Endothelial cell of umbilical vein (primary cell): ENCODE measurements around the gene FOXP1. TPM values are rescaled to one million over a fixed set of nuclear protein-coding genes. Genes with fewer than 3 reads are reported as not detected.

ENCODE experiments used
- BruUV-seq: library from RNA; stranded (reverse); fragments of 400-500 nt; replicated peaks from 2 replicates; lab custom pipeline; 2021; lab: Mats Ljungman, UMichigan
- CTCF ChIA-PET: fragments of 300-600, 350-600 bp; sonication (Branson Sonifier 250); formaldehyde crosslinking; loops from one replicate; lab custom pipeline; 2021; ENCODE audit warnings: antibody characterized with exemption, inconsistent platforms; lab: Charles Lee
- POLR2A ChIA-PET: fragments of 300-600, 350-600 bp; sonication (Branson Sonifier 250); formaldehyde crosslinking; loops from one replicate; lab custom pipeline; 2021; ENCODE audit warnings: antibody characterized with exemption, inconsistent platforms; lab: Charles Lee
- DNase-seq: peaks from one replicate; pipeline ENCODE4 v3.0.0-alpha.2; 2011; ENCODE audit warnings: low read depth, low spot score
- FAIRE-seq: peaks from 2 replicates; lab custom pipeline; 2011; peaks lifted over from hg19 to GRCh38; lab: Jason Lieb, UNC
- H2AFZ ChIP-seq: 2 replicates; pipeline ENCODE4 v1.6.0; 2012; ENCODE audit warnings: low read depth, low read length, control low read depth, inconsistent platforms
- H3K27ac ChIP-seq: 2 replicates; pipeline ENCODE4 v1.5.1; 2011; ENCODE audit warnings: low read depth, mild to moderate bottlenecking, control low read depth, low read length, moderate library complexity; ENCODE audit not compliant: insufficient read depth
- H3K27me3 ChIP-seq, 2 experiments: 2 replicates each; pipeline versions ENCODE4 v1.6.0 to v1.6.1; 2011; ENCODE audit warnings: low read length in 2 of 2, mixed read lengths in 1 of 2; ENCODE audit not compliant: control insufficient read depth in 2 of 2, insufficient read depth in 2 of 2
- H3K36me3 ChIP-seq, 2 experiments: 2 replicates in 1 of 2; 3 replicates in 1 of 2; pipeline ENCODE4 v1.5.1; 2011; ENCODE audit warnings: low read length in 2 of 2, mild to moderate bottlenecking in 1 of 2, moderate library complexity in 1 of 2; ENCODE audit not compliant: control insufficient read depth in 2 of 2, insufficient read depth in 2 of 2; ENCODE audit errors: extremely low read depth in 1 of 2
- H3K4me1 ChIP-seq: 3 replicates; pipeline ENCODE4 v1.5.1; 2011; ENCODE audit warnings: mild to moderate bottlenecking, low read length; ENCODE audit not compliant: control insufficient read depth, insufficient read depth; ENCODE audit errors: extremely low read depth
- H3K4me2 ChIP-seq: 2 replicates; pipeline ENCODE4 v1.6.1; 2011; ENCODE audit warnings: low read length, control low read depth, mixed read lengths; ENCODE audit not compliant: insufficient read depth
- H3K4me3 ChIP-seq, 3 experiments: fragments of 200-600 bp in 1 of 3; sonication (generic), shearing (Covaris generic) in 1 of 3; replicated peaks in 1 of 3; 2 replicates each; pipeline ENCODE4 v1.5.1; 2011 to 2016; ENCODE audit warnings: control low read depth in 3 of 3, low read length in 3 of 3, mild to moderate bottlenecking in 2 of 3, inconsistent platforms in 1 of 3, low read depth in 1 of 3, moderate library complexity in 1 of 3; ENCODE audit not compliant: insufficient read depth in 1 of 3
- H3K79me2 ChIP-seq: 2 replicates; pipeline ENCODE4 v1.6.0; 2012; ENCODE audit warnings: low read length, inconsistent platforms; ENCODE audit not compliant: control insufficient read depth, insufficient read depth
- H3K9ac ChIP-seq: replicated peaks from 2 replicates; pipeline ENCODE3; 2011; ENCODE audit warnings: low read length, control low read depth; ENCODE audit not compliant: insufficient read depth; ENCODE audit errors: extremely low read depth
- H3K9me1 ChIP-seq: replicated peaks from 3 replicates; pipeline ENCODE4 v1.6.0; 2011; ENCODE audit warnings: mild to moderate bottlenecking, low read length; ENCODE audit not compliant: control insufficient read depth, insufficient read depth; ENCODE audit errors: extremely low read depth
- H3K9me3 ChIP-seq: replicated peaks from 2 replicates; pipeline ENCODE4 v1.5.1; 2012; ENCODE audit warnings: low read length, inconsistent platforms; ENCODE audit not compliant: control insufficient read depth, insufficient read depth
- H4K20me1 ChIP-seq: replicated peaks from 2 replicates; pipeline ENCODE3; 2011; ENCODE audit warnings: mild to moderate bottlenecking, low read length; ENCODE audit not compliant: control insufficient read depth, insufficient read depth; ENCODE audit errors: extremely low read depth
- CTCF ChIP-seq, 2 donors: IDR thresholded peaks; 1 replicate in 1 of 2; 2 replicates in 1 of 2; pipeline ENCODE4 v1.5.1; 2011; ENCODE audit warnings: low read length in 2 of 2, mild to moderate bottlenecking in 2 of 2, moderate library complexity in 2 of 2, control low read depth in 1 of 2, inconsistent platforms in 1 of 2, low read depth in 1 of 2; ENCODE audit not compliant: insufficient read depth in 1 of 2; ENCODE audit errors: extremely low read depth in 1 of 2
- EZH2 ChIP-seq: IDR thresholded peaks from 2 replicates; pipeline ENCODE4 v1.6.1; 2012; ENCODE audit warnings: borderline replicate concordance, low read depth, mild to moderate bottlenecking, moderate library complexity, low read length, inconsistent platforms; ENCODE audit not compliant: severe bottlenecking
- FOS ChIP-seq: IDR thresholded peaks from 2 replicates; pipeline ENCODE4 v1.6.1; 2011; ENCODE audit warnings: mild to moderate bottlenecking, low read length, moderate library complexity, borderline replicate concordance; ENCODE audit not compliant: insufficient read depth
- GATA2 ChIP-seq: IDR thresholded peaks from 2 replicates; pipeline ENCODE4 v1.7.0; 2011; ENCODE audit warnings: low read depth, mild to moderate bottlenecking, moderate library complexity, mixed read lengths, low read length; ENCODE audit not compliant: insufficient read length, insufficient read depth
- JUN ChIP-seq: IDR thresholded peaks from 2 replicates; pipeline ENCODE4 v1.6.1; 2011; ENCODE audit warnings: borderline replicate concordance, low read depth; ENCODE audit not compliant: insufficient read length, insufficient read depth
- MAX ChIP-seq: IDR thresholded peaks from 2 replicates; pipeline ENCODE4 v1.6.1; 2011; ENCODE audit not compliant: insufficient read depth, insufficient read length
- MYC ChIP-seq: IDR thresholded peaks from one replicate; pipeline ENCODE4 v1.6.1; 2011; ENCODE audit warnings: mild to moderate bottlenecking, low read depth, low read length
- POLR2A ChIP-seq: IDR thresholded peaks from 2 replicates; pipeline ENCODE4 v1.6.1; 2012; ENCODE audit warnings: low read depth, mild to moderate bottlenecking, control low read depth, low read length
- POLR2AphosphoS5 ChIP-seq: IDR thresholded peaks from 2 replicates; pipeline ENCODE4 v1.6.1; 2012; ENCODE audit warnings: low read depth, mild to moderate bottlenecking, control low read depth, low read length, moderate library complexity; ENCODE audit not compliant: insufficient read depth
- dilution Hi-C: fragments of 300-500 bp; cut with MboI; formaldehyde crosslinking; loops from one replicate; pipeline ENCODE4 v1.15.0; 2019; ENCODE audit warnings: low sequenced_read_pairs; ENCODE audit not compliant: extremely low pct_ligation_motif_present
- intact Hi-C: fragments of 100-400 bp; cut with micrococcal nuclease; formaldehyde crosslinking; loops from one replicate; pipeline ENCODE4 v1.10.0; 2022
- polyA plus RNA-seq, 4 experiments: library from polyadenylated mRNA; depleted of rRNA in 3 of 4; stranded (reverse) in 3 of 4; unstranded in 1 of 4; fragments of >200 nt; gene quantifications; 2 replicates each; pipeline versions ENCODE4 v1.2.1 to v1.2.3, GENCODE V29; 2011 to 2012; ENCODE audit warnings: missing spikeins in 1 of 4
- total RNA-seq: library from RNA; stranded (reverse); gene quantifications from 2 replicates; pipeline ENCODE4 v1.2.3, GENCODE V29; 2021

FOXP1 gene
- total and polyA plus RNA-seq, 2 donors (not counting 3 experiments of a cell fraction or from before 2014, with no cell fraction given), result 41.0 to 107 TPM

- no peak for FAIRE-seq
- Histone ChIP-seq H3K36me3 (no peaks in the 10 kb centered on the region), H4K20me1 (no peaks in the 10 kb centered on the region), H3K4me2 (no peak overlapping the region), H3K27ac (no peak overlapping the region), H3K9ac (no peak overlapping the region), H3K79me2 (no peaks in the 10 kb centered on the region), H3K4me1 (no peaks in the 10 kb centered on the region), H2AFZ (no peak overlapping the region), H3K9me1 (no peaks in the 10 kb centered on the region), H3K9me3 (no peaks in the 10 kb centered on the region), H3K4me3 (no peak overlapping the region), H3K27me3 (no peaks in the 10 kb centered on the region)
- dilution Hi-C loops (no loop called here), intact Hi-C loops (no loop called here)
- DNase-seq, result no peak
- no TSS peak for BruUV-seq
- ChIA-PET CTCF (no interaction called here), POLR2A (no interaction called here)
- TF ChIP-seq JUN, result no peak
- TF ChIP-seq EZH2, result no peak
- no peak for TF ChIP-seq POLR2AphosphoS5
- no peak for TF ChIP-seq MAX
- no peak for TF ChIP-seq GATA2
- TF ChIP-seq MYC, result no peak
- no peak for TF ChIP-seq POLR2A
- no peak for TF ChIP-seq CTCF (IDR thresholded peaks at IDR 0.05; ENCODE audit: extremely low read depth in 1 of 2, insufficient read depth in 1 of 2, low read depth in 1 of 2, low read length in 2 of 2)
- TF ChIP-seq FOS, result no peak
Observed at GRCh38 chr3:71565976-71566375, 17.6 kb downstream of the FOXP1 start.
